Stimulated activated CD4-positive, alpha-beta T cell treated with anti-CD3 and anti-CD28 coated beads, Interleukin-15, amount 100 ng/mL, for 24 hours (primary cell): ENCODE results near the gene DNTTIP2.
"Not testable (repeated sequence)": the region's sequence is repeated elsewhere in the genome, so short reads cannot be mapped to it uniquely, and the experiment has no call there.

Experiments used
- DNase-seq: peaks from one replicate; pipeline ENCODE4 v3.0.0-alpha.2; 2020

The DNTTIP2 gene

GRCh38 chr1:93874025-93874651 is 4.9 kb downstream of the DNTTIP2 start:
- DNase-seq: no peak

DNA sequence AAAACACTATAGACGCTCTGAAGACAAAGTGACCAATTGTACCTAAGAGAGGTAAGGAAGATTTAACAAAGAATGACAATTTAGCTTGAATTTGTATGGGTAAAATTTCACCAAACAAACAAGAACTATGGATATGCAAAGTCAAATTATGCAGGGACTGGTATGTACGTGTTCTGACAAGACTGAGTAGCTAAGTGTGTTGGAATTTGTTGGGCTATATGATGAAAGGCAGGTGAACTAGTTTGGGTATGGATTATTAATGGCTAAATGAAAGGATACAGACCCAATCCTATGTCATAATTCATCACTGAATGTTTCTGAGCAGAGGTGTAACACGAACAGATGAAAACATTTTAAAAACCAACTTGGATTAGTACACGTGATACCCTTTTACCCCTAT is 7.6 kb downstream of the DNTTIP2 start:
- no peak for DNase-seq

DNA sequence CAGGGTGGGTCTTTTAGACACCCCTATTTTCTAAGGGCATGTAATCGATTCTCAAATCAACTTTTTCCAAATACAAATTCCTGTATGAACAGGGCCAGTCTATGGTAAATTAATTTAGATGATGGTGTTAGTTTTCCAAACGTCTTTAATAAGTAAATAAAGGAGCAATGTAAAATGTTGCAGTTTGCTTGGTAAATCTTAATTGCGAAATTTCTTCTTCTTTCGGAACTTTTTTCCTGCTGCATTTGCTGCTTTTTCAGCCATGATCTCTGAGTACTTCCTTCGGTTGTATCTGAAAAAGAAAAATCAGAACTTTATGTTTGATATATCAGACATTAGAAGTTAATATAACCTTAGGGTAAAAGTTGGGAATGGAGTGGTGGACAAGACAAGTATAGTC is 9.4 kb downstream of the DNTTIP2 start:
- no peak for DNase-seq

DNA sequence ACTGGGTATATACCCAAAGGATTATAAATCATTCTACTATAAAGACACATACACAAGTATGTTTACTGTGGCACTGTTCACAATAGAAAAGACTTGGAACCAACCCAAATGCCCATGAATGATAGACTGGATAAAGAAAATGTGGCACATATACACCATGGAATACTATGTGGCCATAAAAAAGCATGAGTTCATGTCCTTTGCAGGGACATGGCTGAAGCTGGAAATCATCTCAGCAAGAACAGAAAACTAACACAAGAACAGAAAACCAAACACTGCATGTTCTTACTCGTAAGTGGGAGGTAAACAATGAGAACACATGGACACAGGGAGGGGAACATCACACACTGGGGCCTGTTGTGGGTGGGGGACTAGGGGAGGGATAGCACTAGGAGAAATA is 10.5 kb downstream of the DNTTIP2 start:
- DNase-seq: not testable (repeated sequence)

GRCh38 chr1:93865253-93865652 is 13.8 kb downstream of the DNTTIP2 start:
- no peak for DNase-seq

DNA sequence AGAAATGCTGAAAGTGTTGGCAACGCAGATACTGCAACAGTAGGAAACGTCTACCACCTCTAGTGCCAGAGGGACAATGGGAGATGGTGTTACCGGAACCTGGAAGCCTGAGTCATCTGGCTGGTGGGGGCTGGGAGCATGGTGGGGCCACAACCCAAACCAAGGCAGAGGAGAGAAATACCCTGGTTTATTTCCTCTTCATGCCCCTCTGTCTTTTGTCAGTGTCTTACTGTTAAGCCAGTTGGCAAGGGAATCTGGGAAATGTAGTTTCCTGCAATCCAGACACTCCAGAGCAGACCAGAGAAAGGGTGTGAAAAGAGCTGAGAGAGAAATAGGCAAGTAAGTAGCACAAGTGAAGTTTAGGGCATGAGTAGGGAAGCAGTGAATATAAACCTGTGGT is 14.8 kb downstream of the DNTTIP2 start:
- DNase-seq: no peak

- not testable (repeated sequence) for DNase-seq
Observed at GRCh38 chr1:93857653-93858052, 21.4 kb downstream of the DNTTIP2 start.

DNA sequence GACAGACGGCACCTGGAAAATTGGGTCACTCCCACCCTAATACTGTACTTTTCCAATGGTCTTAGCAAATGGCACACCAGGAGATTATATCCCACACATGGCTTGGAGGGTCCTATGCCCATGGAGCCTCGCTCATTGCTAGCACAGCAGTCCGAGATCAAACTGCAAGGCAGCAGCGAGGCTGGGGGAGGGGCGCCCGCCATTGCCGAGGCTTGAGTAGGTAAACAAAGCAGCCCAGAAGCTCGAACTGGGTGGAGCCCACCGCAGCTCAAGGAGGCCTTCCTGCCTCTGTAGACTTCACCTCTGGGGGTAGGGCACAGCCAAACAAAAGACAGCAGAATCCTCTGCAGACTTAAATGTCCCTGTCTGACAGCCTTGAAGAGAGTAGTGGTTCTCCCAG is 23.0 kb downstream of the DNTTIP2 start:
- not testable (repeated sequence) for DNase-seq

- no peak for DNase-seq
Observed at GRCh38 chr1:93853940-93854339, 25.1 kb downstream of the DNTTIP2 start.

DNA sequence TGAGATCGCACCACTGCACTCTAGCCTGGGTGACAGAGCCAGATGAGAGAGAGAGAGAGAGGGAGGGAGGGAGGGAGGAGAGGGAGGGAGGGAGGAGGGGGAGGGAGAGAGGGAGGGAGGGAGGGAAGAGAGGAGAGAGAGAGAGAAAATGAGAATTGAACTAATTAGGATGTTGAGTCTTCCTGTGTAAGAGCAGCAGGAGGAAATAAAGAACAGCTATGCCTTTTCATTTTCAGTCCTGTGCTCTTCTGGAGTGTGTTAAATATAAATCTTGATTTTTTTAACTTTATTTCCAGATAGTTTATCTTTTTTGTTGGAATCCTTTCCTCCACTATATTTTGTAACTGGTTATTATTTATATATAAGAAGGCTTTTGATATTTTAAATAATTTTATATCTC is 27.1 kb downstream of the DNTTIP2 start:
- no peak for DNase-seq

DNA sequence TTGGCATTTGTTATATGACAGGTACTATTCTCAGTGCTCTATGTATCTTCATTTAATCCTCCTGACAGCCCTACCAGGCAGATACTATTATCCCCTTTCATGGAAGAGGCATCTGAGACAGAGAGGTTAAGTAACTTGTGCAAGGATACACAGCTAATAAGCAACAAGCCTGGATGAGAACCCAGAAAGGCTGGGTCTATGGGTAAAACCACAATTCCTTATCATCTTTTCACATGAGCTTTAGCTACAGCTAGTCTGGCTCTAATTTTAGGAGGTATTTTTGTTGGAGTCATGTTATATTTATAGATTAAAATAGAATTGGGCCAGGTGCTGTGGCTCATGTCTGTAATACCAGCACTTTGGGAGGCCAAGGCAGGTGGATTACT is 27.7 kb downstream of the DNTTIP2 start:
- DNase-seq: no peak

DNA sequence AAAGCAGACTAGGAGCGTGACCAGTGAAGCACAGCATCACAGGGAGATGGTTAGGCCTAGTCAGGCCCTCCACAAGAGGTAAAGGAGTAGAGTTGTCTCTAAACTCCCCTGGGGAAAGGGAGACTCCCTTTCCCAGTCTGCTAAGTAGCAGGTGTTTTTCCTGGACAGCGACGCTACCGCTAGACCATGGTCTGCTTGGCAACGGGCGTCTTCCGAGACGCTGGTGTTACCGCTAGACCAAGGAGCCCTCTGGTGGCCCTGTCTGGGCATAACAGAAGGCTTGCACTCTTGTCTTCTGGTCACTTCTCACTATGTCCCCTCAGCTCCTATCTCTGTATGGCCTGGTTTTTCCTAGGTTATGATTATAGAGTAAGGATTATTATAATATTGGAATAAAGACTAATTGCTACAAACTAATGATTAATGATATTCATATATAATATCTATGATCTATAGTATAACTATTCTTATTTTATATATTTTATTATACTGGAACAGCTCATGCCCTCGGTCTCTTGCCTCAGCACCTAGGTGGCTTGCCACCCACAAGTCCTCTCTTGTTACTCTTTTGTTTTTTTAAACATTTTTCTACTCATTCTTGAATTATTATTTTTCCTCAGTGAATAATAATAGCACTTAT is 28.2 kb downstream of the DNTTIP2 start:
- peak; percentile 67 for DNase-seq

GRCh38 chr1:93848350-93848883 is 30.6 kb downstream of the DNTTIP2 start:
- no peak for DNase-seq

GRCh38 chr1:93847811-93848288 is 31.2 kb downstream of the DNTTIP2 start:
- DNase-seq: peak; percentile 73

GRCh38 chr1:93846992-93847810 is 31.8 kb downstream of the DNTTIP2 start:
- DNase-seq: peak; percentile 87

GRCh38 chr1:93846206-93846991 is 32.6 kb downstream of the DNTTIP2 start:
- DNase-seq: peak; percentile 86

DNA sequence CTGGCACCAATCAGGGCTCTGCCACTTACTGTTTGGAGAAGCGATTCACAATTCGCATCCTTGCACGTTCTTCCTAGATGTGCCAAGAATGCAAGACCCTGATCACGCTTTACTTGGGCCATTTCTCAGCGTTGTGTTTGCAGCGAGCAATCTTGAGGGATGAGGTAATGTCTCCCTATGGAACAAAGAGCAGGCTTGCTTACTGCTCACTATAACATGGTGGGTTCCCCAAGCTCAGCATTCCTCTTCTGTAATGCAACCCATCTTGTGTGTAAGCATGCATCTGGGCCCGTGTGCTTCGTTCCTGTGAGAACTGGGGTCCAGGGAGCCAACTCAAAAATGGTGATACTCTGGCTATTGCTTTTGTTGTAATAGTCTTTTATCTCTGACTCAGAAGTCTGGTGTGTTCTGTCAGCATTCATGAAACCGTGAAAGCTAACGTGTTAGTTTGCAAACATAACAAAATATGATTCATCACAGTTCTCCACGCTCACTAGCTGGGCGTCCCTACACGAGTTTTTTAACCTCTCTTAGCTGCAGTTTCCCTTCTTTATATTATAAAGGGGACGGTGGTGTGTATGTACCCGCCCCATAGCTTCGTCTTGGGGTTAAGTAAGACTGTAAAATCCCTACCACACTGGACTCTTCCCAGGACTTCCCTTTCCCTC is 33.3 kb downstream of the DNTTIP2 start:
- DNase-seq: no peak

- peak; percentile 25 for DNase-seq
Observed at GRCh38 chr1:93844262-93845045, 34.6 kb downstream of the DNTTIP2 start.

DNA sequence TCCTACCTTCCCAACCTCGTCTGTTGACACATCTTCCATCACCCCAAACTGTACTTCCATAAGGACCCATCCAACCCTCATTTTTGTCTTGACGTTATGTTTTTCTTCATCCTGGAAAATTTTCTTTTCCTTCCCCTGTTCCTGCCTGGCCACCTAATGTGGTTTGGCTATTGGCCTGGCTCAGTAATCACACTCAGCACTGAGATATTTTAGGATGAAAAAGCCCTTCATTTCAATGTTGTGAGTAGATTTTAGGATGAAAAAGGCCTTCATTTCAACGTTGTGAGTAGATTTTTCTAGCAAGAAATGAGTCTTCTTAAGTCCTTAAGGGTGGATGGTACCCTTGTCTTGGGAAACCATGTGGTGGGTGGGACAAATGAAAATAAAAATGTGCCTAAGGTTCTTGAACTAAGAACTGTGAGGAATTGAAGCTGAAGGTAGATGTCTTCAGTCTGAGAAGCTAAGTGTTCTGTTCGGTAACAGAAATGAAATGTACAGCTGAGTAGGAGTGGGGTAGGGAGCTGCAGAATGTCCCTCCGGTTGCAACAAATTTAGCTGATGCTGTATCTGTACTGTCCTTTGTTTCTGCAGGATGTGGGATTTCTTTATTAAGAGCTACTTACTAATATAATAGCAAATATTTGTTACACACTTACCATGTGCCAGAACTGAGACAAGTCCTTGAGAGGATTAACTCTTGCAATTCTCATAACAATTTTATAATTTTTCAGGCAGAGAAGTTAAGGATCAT is 36.1 kb downstream of the DNTTIP2 start:
- no peak for DNase-seq

- no peak for DNase-seq
Observed at GRCh38 chr1:93841771-93842170, 37.2 kb downstream of the DNTTIP2 start.
